H54 (cell line): ENCODE measurements around the gene LYPD5.
"Not testable (repeated sequence)": the region's sequence is repeated elsewhere in the genome, so short reads cannot be mapped to it uniquely, and the experiment has no call there.

ENCODE experiments used
- DNase-seq: peaks from one replicate; pipeline ENCODE4 v3.0.0; 2011; ENCODE audit warnings: low spot score, mixed read lengths; ENCODE audit not compliant: insufficient read length
- FAIRE-seq: peaks from 3 replicates; lab custom pipeline; 2011; peaks lifted over from hg19 to GRCh38; lab: Jason Lieb, UNC
- POLR2A ChIP-seq: IDR thresholded peaks from 2 replicates; pipeline ENCODE4 v1.6.1; 2011; ENCODE audit warnings: low read depth, mild to moderate bottlenecking, low read length

The LYPD5 gene, protein sequence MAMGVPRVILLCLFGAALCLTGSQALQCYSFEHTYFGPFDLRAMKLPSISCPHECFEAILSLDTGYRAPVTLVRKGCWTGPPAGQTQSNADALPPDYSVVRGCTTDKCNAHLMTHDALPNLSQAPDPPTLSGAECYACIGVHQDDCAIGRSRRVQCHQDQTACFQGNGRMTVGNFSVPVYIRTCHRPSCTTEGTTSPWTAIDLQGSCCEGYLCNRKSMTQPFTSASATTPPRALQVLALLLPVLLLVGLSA

DNA sequence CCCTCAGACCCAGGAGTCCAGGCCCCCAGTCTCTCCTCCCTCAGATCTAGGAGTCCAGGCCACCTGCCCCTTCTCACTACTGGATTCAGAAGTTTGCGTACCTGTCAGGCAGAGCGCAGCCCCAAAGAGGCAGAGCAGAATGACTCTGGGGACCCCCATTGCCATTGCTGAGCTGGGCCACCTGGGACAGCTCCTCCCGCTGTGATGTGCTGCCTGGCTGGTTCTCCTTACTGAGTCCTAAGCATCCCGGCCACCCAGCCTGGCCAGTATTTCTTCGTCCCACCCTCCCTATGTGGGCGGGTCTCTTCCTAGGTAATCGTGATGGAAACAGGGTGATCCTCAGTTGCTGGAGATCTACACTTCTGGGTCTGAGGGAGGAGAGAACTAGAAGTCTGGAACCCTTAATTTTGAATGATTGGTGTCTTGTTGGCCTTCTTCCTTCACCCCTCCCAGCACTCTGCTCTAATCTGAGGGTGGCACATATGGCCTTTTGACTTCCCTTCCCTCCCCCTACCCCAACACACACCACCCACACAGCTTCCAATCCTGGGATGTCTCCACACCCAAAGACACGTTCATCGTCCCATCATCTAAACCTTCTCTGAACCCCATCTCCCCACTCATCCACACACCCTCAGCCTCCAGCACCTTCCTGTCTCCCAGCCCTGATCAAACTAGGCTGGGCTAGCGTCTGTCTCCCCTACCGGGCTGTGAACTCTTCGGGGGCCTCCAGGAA, at the start of gene LYPD5:
Gene LYPD5 (minus strand): TSS at position 232 of the 736 bp plus-strand sequence. CDS start 67 bp downstream, at position 165.
- no peak for FAIRE-seq
- no peak for TF ChIP-seq POLR2A
- no peak for DNase-seq

DNA sequence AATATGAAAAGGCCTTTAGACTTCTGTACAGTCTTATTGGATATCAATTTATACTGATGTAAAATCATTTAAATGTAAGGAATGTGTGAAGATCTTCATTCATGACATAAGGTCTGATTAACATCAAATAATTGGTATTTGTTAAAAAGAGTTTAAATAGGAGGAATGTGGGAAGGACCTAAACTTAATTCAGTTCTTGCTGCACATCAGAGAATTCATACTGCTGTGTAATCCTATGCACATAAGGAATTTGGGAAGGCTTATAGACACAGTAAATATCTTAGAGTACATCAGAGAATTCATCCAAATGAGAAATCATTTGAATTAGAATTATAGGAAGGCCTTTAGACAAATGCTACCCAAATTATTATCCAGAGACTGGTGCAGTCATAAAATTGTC, 46.6 kb upstream of the LYPD5 start:
- FAIRE-seq (peak; percentile 75), DNase-seq (no peak)
- no peak for TF ChIP-seq POLR2A

DNA sequence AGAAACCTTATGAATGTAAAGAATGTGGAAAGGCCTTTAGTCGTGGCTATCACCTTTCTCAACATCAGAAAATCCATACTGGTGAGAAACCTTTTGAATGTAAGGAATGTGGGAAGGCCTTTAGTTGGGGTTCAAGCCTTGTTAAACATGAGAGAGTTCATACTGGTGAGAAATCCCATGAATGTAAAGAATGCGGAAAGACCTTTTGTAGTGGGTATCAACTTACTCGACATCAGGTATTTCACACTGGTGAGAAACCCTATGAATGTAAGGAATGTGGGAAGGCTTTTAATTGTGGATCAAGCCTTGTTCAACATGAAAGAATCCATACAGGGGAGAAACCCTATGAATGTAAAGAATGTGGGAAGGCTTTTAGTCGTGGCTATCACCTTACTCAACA, 45.6 kb upstream of the LYPD5 start:
- peak; percentile 30 for FAIRE-seq
- DNase-seq = no peak
- no peak for TF ChIP-seq POLR2A

DNA sequence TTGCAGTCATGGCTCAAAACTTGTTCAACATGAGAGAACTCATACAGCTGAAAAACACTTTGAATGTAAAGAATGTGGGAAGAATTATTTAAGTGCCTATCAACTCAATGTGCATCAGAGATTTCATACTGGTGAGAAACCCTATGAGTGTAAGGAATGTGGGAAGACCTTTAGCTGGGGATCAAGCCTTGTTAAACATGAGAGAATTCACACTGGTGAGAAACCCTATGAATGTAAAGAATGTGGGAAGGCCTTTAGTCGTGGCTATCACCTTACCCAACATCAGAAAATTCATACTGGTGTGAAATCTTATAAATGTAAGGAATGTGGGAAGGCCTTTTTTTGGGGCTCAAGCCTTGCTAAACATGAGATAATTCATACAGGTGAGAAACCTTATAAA, 45.0 kb upstream of the LYPD5 start:
- FAIRE-seq = peak; percentile 43
- TF ChIP-seq POLR2A = no peak

DNA sequence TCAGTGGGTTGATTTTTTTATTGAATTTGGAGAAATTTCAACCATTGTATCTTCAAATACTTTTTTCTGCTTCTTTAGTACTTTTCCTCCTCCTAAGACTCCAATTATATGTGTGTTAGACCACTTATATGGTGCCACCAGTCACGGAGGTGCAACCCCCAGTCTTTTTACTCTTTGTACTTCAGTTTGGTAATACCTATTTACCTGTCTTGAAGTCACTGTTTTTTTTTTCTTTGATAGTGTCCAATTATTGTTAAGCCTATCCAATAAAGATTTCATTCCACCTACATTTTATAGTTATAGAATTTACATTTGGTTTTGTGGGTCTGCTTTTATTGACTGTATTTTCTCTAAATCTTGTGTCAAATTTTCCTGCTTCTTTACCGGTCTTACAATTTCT, 39.8 kb upstream of the LYPD5 start:
- FAIRE-seq = no peak
- no peak for DNase-seq

More for the DNA sequence above, 45.0 kb upstream of the LYPD5 start:
- no peak for DNase-seq

DNA sequence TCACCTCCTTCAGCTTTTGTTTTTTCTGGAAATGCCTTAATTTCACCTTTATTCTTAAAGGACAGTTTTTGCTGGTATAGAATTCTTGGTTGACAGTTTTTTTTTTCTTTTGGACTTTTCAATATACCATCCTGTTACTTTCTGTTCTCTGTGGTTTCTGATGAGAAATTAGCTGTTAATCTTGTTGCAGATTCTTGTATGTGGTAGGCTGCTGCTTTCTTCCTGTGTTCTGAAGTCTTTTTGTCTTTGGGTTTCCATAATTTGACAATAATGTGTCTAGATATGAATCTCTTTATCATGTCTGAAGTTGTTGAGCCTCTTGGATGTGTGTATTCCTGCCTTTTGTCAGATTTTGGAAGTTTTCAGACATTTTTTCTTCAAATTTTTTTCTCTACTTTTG, 36.9 kb upstream of the LYPD5 start:
- DNase-seq (no peak), FAIRE-seq (no peak)
- TF ChIP-seq POLR2A = no peak

More for the DNA sequence above, 39.8 kb upstream of the LYPD5 start:
- no peak for TF ChIP-seq POLR2A

DNA sequence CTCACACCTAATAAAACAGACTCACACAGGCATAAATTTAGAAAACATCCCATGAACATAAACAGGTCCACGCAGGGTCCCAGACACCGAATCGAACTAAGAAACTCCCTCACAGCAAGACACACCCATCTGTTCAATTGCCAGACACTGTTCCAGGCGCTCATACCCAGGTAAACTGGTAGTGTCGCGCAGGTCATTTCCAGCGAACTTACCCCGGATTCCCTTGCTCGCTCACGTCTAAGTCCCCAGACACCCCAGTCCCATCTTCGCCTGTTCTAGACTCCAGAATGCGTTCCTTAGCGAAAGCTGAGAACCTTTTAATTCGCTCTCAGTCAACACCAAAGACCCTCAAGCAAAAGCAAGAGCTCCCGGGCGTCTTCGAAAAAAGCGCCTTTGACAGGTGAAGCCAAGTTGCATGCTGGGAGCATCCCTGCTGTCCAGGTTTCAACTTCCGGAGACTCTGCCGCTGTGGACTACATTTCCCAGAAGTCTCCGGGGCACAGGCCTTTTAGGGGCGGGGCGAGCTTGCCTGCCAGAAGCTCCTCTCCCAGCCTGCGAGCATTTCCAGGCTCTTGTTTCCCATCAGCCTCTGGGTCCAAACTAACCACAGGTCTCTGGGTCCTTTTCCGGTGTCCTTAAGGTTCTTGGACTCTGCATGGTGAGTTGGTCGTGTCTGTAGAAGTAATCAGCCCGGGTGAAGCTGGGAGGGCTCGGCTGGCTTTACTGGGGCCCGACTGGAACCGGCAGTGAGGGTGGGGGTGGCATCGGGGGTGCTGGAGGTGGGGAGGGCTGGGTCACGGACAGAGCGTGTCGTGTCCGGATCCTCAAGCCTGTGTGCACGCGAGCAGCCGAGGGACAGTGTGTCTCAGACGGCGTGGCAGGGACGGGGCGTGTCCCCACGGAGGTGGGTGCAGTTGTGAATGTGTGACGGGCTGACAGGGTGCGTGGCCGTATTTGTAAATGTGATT, 24.8 kb upstream of the LYPD5 start, which contains the start of gene ZNF283:
Gene ZNF283 (plus strand): TSS at position 535 of the 968 bp plus-strand sequence. CDS start 6,184 bp downstream, outside the sequence.
- TF ChIP-seq POLR2A = peak; percentile 41
- peak; percentile 86 for FAIRE-seq
- DNase-seq = peak; percentile 90

DNA sequence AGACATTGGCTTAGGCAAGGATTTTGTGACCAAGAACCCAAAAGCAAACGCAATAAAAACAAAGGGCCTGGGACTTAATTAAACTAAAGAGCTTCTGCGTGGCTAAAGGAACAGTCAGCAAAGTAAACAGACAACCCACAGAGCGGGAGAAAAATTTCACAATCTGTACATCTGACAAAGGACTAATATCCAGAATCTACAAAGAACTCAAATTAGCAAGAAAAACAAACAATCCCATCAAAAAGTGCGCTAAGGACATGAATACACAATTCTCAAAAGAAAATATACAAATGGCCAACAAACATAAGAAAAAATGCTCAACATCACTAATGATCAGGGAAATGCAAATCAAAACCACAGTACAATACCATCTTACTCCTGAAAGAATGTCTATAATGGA, 22.3 kb upstream of the LYPD5 start:
- not testable (repeated sequence) for FAIRE-seq, DNase-seq

DNA sequence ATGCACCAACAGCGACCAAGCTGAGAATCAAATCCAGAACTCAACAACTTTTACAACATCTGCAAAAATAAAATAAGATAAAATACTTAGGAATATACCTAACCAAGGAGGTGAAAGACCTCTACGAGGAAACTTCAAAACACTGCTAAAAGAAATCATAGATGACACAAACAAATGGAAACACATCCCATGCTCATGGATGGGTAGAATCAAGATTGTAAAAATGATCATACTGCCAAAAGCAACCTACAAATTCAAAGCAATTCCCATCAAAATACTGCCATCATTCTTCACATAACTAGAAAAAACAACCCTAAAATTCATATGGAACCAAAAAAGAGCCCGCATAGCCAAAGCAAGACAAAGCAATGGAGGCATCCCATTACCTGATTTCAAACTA, 21.6 kb upstream of the LYPD5 start:
- DNase-seq, FAIRE-seq: not testable (repeated sequence)

DNA sequence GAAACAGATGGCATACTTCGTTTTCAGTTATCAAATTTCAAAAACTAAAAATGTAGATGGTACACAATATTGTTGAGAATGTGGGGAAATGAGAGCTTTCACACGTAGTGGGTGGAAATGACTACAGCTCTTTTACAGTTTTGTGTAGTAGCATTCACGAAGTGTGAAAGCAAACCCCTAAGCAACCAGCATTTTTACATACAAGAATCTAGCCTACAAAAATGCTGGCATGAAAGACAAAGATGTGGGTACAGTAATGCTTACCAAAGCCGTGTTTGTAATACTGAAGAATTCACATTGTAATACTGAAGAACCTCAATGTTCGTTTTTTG, 18.6 kb upstream of the LYPD5 start:
- no peak for FAIRE-seq

DNA sequence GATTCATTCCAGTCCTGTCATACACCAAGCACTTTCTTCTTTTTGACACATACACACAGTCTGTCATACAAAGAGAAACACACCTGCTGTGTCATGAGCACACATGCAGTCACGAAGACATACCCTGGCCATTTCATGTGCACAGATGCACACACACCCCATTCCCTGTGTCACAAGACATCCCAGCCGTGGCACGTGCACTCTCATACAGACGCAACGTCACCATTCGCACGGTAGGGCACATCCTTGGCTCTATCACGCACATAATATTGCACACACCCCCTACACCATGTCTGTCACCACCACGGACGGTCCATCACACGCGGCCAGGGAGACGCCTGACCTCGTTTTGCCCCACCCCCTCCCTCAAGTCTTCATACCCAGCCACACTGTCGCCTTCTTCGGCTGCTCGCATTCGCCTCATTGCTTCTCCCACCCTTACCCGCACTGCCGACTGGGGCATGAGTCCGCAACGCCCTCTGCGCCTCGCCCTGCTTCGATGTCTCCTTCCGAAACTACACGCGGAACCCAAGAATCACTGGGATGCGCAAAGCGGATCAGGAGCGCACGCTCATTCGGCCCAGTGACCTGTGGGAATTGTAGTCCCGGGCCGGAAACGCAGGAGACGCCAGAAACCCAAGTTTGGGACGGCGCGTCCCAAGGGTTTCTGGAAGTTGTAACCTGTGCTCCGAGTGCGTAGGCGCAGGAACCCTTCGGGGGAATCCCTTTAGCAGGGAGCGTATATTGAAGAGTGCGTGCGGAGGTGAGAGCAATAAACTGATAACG, 18.0 kb upstream of the LYPD5 start:
- peak; percentile 37; the same call in 1 of the 2 replicates for TF ChIP-seq POLR2A
- FAIRE-seq = no peak
- DNase-seq = no peak

More for the DNA sequence above, 18.6 kb upstream of the LYPD5 start:
- no peak for DNase-seq
- TF ChIP-seq POLR2A = no peak

DNA sequence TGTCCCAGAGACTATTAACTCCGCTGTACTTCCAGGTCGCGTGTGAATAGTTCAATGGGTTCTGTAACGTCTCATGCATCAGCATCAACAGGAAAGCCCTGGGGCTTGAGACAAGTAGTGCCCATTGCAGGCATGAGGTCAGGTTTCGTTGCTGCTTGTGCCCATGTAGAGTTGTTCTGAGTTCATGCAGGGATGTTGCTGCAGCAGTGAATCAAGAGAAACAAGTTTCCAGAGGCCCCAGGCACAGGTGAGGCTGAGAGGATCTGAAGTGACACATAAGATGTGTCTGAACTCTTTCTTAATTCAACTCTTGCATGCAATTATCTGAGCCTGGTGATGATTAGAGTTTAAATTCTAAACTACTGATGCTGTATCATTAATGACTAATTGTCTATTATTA, 16.3 kb upstream of the LYPD5 start:
- TF ChIP-seq POLR2A = no peak
- no peak for DNase-seq
- no peak for FAIRE-seq

DNA sequence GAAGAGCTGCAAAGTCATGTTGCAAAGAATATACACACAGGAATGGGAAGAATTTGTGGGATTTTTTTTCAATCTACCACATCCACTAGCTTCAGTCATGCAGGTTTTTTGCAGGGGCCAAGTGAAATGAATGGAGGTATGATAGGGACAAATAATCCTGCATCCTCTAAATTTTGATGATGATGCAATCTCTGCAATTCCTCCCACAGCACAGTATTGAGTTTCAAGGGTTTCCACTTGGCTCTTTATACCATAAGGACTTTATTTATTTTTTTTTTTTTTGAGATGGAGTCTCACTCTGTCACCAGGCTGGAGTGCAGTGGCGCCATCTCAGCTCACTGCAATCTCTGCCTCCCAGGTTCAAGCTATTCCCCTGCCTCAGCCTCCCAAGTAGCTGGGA, 15.2 kb upstream of the LYPD5 start:
- not testable (repeated sequence) for FAIRE-seq

More for the DNA sequence above, 15.2 kb upstream of the LYPD5 start:
- DNase-seq = not testable (repeated sequence)
